GM21786 (cell line): ENCODE results near the gene PCID2.

Source experiments
- ATAC-seq: cut with Tn5 transposase; IDR thresholded peaks from one replicate; pipeline ENCODE4 v1.9.1; 2021; ENCODE audit not compliant: unreplicated experiment

PCID2 gene

DNA sequence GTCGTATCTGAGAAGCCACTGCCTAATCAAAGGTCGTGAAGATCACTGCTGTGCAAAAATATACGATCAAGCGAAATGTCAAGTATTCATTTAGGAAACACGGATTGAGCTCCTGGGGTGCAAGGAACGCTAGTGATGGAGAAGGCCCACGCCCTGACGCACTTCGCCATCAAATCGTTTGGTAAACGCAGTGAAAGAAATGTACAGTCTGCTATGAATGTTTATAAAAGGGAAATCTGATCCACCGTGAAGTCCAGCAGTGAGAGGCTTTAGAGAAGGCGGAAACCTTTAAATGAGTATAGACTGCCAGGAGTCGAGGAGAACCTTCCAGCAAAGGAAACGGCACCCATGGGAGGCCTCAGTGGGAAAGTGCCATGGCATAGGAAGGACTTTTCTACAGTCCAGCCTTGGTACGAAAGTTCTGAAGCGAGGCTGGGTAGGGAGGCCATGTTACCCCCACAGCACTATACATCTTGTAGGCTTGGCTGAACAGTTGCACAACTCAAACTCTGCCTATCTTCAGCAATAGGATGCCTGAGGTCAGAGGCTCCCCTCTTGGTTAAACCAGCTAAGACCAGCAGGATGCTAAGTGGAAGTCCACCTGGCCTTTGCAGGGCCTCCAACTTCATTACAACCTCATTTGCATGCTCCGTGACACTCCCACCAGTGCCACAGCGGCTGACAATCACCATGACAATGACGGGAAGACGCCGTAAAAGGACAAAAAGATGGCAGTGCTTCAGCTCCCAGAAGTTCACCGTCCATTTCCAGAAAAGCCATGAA, 20.4 kb downstream of the PCID2 start:
- no peak for ATAC-seq

DNA sequence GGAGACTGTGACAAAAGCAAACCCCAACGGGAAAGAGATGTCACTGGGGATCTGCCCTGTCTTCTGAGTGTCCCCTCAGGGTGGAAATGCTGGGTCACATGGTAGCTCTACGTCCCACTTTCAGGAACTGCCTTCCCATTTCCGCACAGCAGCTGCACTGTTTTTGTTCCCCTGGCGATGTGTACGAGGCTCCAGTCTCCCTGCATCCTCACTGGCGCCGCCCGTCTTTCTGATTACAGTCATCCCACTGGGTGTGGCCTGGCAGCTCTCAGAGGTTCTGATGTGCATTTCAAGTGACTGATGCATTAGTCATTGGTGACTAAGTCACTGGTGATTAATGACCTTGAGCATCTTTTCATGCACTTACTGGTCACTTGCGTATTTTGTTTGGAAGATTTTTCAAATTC, 21.2 kb downstream of the PCID2 start:
- ATAC-seq = no peak

DNA sequence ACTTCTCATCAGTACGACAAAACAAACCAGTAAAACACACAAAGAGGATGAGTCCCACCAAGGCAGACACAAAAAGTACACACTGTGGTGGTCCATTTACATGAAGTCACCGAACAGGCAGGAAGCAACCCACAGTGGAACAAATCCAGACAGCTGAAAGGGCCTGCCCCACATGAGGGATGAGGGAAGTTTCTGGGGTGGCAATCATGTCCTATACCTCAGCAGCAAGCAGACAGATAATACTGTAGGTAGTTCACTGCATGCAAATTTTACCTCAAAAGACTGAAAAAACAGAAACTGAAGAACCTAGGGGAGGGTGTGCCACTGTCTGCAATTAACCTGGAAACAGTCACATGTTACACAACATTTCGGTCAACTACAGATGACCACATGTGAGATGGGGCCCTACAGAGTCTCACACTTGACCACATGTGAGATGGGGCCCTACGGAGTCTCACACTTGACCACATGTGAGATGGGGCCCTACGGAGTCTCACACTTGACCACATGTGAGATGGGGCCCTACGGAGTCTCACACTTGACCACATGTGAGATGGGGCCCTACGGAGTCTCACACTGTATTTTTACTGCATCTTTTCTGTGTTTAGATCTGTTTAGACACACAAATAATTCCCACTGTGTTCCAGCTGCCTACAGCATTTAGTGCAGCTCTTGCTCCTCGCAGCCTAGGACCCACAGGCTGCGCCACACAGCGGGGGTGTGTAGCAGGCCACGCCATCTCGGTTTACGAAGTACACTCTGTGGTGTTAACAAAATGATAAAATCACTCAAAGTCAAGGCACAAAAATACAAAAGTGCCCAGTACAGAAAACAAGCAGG, 22.2 kb downstream of the PCID2 start:
- ATAC-seq = peak; percentile 95

- no peak for ATAC-seq
These were observed 23.7 kb downstream of the PCID2 start for GRCh38 chr13:113184568-113185440.

DNA sequence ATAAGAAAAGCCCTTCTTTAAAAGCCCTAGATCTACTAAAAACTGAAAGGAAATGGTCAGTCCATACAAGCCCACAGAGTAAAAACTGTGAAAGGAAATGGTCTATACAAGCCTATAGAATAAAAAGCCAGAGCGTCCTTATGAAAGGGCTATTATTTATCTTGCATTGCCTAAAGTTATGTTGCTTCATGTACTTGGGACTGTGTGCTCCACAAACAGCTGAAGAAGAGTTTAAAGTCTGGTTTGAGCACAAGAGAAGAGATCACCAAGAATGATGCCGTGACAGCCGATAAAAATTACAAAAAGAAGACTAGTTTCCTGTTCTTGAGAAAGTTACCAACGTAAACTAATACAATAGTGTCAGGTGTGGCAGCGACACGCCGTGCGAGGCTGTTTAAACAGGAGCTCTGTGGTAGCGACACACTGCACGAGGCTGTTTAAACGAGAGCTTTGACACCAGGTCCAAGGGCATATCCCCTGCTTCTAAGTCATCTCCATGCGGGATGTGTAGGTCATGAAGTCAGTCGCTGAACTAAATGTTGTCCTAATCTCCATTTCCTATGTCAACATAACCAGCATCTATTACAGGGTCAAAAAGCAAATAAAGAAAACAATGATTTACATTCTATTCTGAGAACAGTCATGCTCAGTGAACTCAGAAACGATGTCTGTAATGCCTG, 24.9 kb downstream of the PCID2 start:
- ATAC-seq = no peak

GRCh38 chr13:113182046-113182445, 26.4 kb downstream of the PCID2 start:
- no peak for ATAC-seq

GRCh38 chr13:113179374-113180230, 28.9 kb downstream of the PCID2 start:
- ATAC-seq = no peak

DNA sequence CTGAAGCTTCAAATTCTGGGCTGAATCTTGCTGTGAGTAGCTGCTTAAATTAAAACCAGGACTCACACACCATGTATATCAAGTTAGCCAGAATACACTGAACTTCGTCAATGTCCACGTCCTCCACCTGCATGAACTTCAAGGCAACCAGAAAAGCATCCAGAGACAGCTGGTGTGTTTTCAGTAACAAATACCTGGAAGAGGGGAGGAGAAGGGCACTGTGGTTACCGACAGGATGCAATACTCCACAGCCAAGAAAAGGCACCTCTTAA, 29.6 kb downstream of the PCID2 start:
- ATAC-seq = no peak

- ATAC-seq = no peak
These were observed 30.2 kb downstream of the PCID2 start for GRCh38 chr13:113178070-113178895.

DNA sequence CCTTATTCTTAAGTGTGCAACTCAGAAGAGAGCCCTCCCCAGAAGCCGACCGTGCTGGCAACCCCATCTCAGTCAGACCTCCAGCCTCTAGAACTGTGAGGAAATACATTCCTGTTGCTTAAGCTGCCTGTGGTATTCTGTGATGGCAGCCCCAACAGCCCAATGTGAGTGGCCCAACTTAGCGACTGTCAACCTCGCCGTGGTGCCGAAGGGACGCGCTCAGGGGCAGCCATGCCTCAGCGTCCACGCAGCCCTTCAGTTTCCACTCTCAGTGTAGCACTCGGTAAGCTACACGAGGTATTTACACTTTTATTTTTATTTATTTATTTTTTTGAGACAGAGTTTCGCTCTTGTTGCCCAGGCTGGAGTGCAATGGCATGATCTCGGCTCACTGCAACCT, 31.6 kb downstream of the PCID2 start:
- no peak for ATAC-seq

DNA sequence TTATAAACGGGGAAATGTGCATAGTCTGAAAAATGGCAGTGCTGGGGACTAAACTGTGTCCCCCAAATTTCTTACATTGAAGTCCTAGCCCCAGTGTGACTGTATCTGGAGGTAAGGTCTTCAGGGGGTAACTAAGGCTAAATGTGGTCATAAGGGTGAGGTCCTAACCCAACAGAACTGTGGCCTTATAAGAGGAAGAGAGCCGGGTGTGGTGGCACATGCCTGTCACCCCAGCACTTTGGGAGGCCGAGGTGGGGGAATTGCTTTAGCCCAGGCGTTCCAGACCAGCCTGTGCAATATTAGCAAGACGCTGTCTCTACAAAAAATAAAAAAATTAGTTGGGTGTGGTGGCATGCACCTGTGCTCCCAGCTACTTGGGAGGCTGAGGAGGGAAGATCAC, 32.2 kb downstream of the PCID2 start:
- ATAC-seq = no peak

DNA sequence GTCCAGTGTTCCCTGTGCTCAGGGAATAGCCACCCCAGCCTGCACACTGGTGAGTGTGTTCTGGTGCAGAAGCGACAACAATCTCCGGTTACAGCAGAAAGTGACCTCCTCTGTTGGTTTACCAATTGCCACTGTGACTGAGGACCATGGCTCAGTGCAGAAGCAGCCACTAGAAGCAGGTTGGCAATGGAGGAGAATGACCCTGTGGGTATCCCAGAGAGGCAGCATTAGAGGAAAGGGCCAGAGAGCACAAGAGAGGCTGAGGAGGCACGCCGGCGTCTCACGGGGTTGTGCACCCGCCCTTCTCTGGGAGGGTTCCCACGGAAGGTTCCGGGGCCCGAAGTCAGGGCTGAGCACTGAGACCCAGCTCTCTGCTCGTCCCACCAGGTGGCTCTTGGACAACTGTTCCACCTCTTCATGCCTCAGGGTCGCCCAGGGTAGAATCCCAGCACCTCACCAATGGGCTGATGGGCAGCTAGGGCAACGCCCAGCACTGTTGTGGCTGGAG, 36.0 kb downstream of the PCID2 start:
- ATAC-seq = no peak

DNA sequence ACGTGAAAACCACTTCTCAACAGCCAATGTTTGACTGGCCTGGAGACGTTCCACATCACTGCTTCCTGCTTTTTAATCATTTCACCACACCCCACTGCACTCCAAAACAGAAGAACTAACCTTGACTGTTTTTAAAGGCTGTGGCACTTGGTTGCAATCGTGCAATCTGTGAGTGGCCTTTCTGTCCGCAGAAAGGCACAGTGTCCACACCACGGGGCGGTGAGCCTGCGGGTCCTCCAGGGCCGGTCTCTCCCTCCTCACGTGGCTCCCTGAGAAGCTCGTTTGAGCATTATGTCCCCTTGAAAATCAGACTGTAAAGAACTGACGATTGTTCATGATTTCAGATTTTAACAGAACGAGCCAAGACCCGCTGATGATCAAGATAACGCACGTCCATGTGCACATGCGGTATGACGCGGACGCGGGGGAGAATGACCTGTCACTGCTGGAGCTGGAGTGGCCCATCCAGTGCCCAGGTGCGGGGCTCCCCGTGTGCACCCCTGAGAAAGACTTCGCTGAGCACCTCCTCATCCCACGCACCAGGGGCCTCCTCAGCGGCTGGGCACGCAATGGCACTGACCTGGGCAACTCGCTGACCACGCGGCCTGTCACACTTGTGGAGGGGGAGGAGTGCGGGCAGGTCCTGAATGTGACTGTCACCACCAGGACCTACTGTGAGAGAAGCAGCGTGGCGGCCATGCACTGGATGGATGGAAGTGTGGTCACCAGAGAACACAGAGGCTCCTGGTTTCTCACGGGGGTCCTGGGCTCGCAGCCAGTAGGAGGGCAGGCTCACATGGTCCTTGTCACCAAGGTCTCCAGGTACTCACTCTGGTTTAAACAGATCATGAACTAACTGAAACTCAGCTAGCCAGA, 37.0 kb downstream of the PCID2 start:
- ATAC-seq = no peak

- ATAC-seq = no peak
These were observed 38.0 kb downstream of the PCID2 start for GRCh38 chr13:113170511-113170910.

- no peak for ATAC-seq
These were observed 38.9 kb downstream of the PCID2 start for GRCh38 chr13:113169277-113170272.

DNA sequence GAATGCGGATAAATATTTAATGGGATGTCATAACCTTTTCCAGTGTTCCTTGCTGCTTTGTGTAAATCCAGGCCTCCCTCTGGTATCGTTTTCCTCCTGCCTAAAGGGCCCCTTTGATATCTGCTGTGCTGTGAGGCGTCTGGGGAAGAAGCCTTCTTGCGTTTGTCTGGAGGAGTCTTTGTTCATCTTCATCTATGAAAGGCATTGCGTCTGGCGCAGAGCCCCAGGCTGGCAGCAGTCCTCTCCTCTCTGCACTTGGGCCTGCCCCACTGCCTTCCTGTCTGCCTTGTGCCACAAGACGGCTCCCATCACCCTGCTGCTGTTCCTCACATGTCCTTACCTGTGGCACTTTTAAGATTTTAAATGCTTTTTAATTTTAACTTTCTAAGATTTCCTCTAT, 40.3 kb downstream of the PCID2 start:
- no peak for ATAC-seq

DNA sequence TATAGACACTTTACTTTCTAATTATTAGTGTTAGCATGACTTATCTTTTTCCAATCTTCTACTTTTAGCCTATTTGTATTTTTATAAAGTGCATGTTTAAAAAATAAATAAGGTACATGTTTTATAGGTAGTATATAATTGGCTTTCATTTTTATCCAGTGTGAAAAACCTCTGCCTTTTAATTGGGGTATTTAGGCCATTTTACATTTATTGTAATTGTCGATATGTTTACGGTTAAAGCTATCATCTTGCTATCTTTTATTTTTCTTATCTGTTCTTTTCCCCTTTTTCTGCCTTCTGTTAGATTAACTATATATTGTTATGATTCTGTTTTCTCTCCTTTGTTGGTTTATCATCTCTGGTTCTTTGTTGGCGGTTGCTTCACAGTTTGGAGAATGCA, 40.9 kb downstream of the PCID2 start:
- no peak for ATAC-seq
